Measurements from ENCODE around the gene PLEK2. TPM values are rescaled to one million over a fixed set of nuclear protein-coding genes. Genes with fewer than 3 reads are reported as not detected.

The PLEK2 gene
- total RNA-seq, 4 donors from 2014 or later = 22.0 to 75.2 (median 58.6) TPM

DNA sequence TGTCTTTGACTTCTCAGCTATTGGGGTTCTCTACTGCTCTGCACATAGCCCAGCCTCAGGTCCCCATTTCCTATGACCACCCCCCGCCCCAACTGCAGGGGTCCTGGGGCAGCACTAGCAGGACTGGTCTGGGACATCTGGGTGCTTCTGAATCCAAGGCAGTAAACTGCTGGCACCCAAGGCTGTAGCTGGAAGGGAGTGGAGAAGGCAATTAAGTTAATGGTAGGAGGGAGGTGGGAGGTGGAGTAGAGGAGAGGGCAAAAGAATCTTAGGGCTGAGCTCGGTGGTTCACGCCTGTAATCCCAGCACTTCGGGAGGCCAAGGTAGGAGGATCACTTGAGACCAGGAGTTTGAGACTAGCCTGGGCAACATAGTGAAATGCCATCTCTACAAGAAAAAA, 11.5 kb downstream of the PLEK2 start:
- peaks cover 0 to 5% of the 10 kb centered on the region in 2 donors for H3K36me3 ChIP-seq
- H3K4me1 ChIP-seq = no peaks in the 10 kb centered on the region
- no peak for TF ChIP-seq POLR2A (IDR thresholded peaks at IDR 0.05)
- TF ChIP-seq CTCF (IDR thresholded peaks at IDR 0.05) = no peak
- DNase-seq = no peak
- WGBS, 2 donors = 90 to 95% methylated on average over 4 of the region's 4 CpGs
- no peak overlapping the region for H3K27ac ChIP-seq
- intact Hi-C loops (cut with DNase I) = no loop called here
- H3K4me3 ChIP-seq (replicated peaks in 1 of 3) = no peak overlapping the region
- H3K9me3 ChIP-seq = no peaks in the 10 kb centered on the region
- no peaks in the 10 kb centered on the region for H3K27me3 ChIP-seq

DNA sequence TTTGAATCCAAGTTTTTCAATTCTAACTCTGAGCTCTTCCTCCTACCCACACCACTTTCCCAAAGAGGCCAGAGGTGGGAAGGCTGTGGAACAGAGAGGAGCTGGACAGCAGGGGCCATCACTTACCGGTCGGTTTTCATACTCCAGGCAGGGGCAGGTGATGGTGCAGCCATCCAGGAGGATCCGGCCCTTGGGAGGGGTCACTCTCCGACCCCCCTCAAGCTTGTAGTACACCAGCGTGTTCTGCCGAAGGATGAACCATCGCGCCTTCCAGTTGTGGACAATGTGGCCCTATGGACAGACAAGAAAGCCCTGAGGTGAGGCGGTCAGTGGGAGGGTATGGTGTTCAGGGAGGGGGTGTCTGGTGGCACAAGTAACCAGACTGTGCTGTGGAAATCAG, 14.4 kb downstream of the PLEK2 start:
- H3K4me3 ChIP-seq (replicated peaks in 1 of 3) = no peak overlapping the region
- no peaks in the 10 kb centered on the region for H3K27me3 ChIP-seq
- peaks cover 0 to 9% of the 10 kb centered on the region in 2 donors for H3K36me3 ChIP-seq
- TF ChIP-seq POLR2A (IDR thresholded peaks at IDR 0.05) (no peak), CTCF (IDR thresholded peaks at IDR 0.05) (no peak)
- no peak overlapping the region for H3K27ac ChIP-seq
- DNase-seq = no peak
- intact Hi-C loops (cut with DNase I) = no loop called here
- WGBS, 2 donors = 94 to 95% methylated on average over 9 of the region's 9 CpGs
- no peaks in the 10 kb centered on the region for H3K9me3 ChIP-seq
- no peaks in the 10 kb centered on the region for H3K4me1 ChIP-seq

- DNase-seq = no peak
Observed at GRCh38 chr14:67396381-67396970, 15.5 kb downstream of the PLEK2 start.

GRCh38 chr14:67395876-67396189, 16.1 kb downstream of the PLEK2 start:
- DNase-seq = no peak
- intact Hi-C loops (cut with DNase I) = no loop called here
- Histone ChIP-seq H3K9me3 (no peaks in the 10 kb centered on the region), H3K4me3 (replicated peaks in 1 of 3) (no peak overlapping the region), H3K4me1 (no peaks in the 10 kb centered on the region), H3K27ac (no peak overlapping the region), H3K27me3 (no peaks in the 10 kb centered on the region), H3K36me3 (peaks cover 0 to 9% of the 10 kb centered on the region in 2 donors)
- WGBS, 2 donors = 87 to 89% methylated on average over 5 of the region's 5 CpGs
- no peak for TF ChIP-seq POLR2A (IDR thresholded peaks at IDR 0.05)
- TF ChIP-seq CTCF (IDR thresholded peaks at IDR 0.05) = no peak

More at GRCh38 chr14:67396381-67396970, 15.5 kb downstream of the PLEK2 start:
- intact Hi-C loops (cut with DNase I) = no loop called here
- peaks cover 0 to 9% of the 10 kb centered on the region in 2 donors for H3K36me3 ChIP-seq
- no peaks in the 10 kb centered on the region for H3K4me1 ChIP-seq
- WGBS, 2 donors = 72 to 84% methylated on average over 2 of the region's 2 CpGs
- H3K9me3 ChIP-seq = no peaks in the 10 kb centered on the region
- no peak overlapping the region for H3K27ac ChIP-seq
- no peaks in the 10 kb centered on the region for H3K27me3 ChIP-seq
- no peak overlapping the region for H3K4me3 ChIP-seq (replicated peaks in 1 of 3)
- TF ChIP-seq POLR2A (IDR thresholded peaks at IDR 0.05) = no peak
- no peak for TF ChIP-seq CTCF (IDR thresholded peaks at IDR 0.05)

DNA sequence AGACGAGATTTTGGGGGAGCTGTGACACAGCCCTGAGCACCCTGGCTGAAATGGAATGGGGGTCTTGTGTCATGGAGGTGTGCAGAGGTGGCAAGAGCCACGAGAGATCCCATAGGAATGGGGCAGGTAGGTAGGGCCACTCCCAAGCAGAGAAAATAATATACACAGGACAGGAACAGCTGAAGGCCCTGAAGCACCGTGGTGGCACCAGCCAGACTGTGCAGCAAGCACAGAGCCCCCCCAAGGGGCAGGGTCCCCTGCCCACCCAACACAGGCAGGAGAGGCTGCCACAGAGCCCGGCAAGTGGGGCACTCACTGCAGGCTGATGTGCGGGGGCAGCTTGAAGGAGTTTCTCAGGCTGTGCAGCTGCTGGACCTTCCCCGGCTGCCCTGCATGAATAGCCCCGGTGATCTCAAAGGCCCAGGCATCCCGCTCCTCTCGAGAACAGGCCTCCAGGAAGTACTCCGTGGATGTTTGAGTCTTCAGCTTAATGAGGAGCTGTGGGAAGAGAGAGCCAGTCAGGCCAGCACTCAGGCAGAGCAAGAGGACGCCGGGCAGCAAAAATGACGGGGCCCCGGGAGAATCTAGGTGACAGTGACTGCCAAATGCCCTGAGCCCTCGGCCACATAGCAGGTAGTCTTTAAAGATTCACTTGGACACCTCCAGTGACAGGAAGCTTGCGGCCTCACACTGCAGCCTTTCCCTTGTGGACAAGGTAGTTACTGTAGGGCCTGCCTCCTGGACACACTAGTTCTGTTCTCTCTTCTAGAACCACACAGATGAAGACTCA, 16.7 kb downstream of the PLEK2 start:
- no peak for DNase-seq
- Histone ChIP-seq H3K4me1 (peaks cover 1 to 2% of the 10 kb centered on the region in 2 donors), H3K9me3 (no peaks in the 10 kb centered on the region), H3K27me3 (no peaks in the 10 kb centered on the region), H3K4me3 (replicated peaks in 1 of 3) (no peak overlapping the region), H3K27ac (no peak overlapping the region), H3K36me3 (peaks cover 0 to 9% of the 10 kb centered on the region in 2 donors)
- TF ChIP-seq POLR2A (IDR thresholded peaks at IDR 0.05) = no peak
- no peak for TF ChIP-seq CTCF (IDR thresholded peaks at IDR 0.05)
- WGBS, 2 donors = 75 to 81% methylated on average over 14 to 16 of the region's 16 CpGs
- intact Hi-C loops (cut with DNase I) = no loop called here
